ENCODE data around the gene USP47.
A peak's percentile ranks its signal among the peaks of the same experiment; 100 is the strongest.

USP47 gene

DNA sequence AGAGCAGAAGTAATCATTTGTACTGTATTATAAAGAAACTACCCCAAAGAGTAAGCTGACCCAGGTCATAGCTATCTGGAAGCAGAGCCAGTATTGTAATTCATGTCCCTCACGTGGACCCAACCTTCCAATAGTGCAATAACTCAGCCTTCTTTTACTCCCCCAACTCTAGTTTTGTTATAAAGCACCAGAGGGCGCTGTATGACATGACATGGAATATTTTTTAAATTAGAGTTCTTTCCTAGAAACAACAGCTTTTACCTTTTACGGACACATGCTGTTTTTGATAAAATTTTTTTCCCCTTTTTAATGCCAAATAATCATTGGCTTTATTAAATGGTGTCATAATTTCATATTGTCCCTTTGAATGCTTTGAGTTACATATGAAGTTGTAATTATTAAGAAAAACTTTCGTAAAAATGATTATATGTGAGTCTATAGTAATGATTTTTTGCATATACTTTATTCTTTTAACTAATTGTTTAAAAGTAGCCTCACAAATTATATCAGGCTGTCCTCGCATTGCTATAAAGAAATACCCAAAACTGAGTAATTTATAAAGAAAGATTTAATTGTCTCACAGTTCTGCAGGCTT lies 89.8 kb downstream of the USP47 start:
- DNase-seq (ENCODE audit: insufficient read length, low spot score), result no peak
- TF ChIP-seq, protein P1, sequence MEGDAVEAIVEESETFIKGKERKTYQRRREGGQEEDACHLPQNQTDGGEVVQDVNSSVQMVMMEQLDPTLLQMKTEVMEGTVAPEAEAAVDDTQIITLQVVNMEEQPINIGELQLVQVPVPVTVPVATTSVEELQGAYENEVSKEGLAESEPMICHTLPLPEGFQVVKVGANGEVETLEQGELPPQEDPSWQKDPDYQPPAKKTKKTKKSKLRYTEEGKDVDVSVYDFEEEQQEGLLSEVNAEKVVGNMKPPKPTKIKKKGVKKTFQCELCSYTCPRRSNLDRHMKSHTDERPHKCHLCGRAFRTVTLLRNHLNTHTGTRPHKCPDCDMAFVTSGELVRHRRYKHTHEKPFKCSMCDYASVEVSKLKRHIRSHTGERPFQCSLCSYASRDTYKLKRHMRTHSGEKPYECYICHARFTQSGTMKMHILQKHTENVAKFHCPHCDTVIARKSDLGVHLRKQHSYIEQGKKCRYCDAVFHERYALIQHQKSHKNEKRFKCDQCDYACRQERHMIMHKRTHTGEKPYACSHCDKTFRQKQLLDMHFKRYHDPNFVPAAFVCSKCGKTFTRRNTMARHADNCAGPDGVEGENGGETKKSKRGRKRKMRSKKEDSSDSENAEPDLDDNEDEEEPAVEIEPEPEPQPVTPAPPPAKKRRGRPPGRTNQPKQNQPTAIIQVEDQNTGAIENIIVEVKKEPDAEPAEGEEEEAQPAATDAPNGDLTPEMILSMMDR (IDR thresholded peaks at IDR 0.05; ENCODE audit: insufficient read depth, missing control alignments), result peak; percentile 65
- peak; percentile 21 for FAIRE-seq

DNA sequence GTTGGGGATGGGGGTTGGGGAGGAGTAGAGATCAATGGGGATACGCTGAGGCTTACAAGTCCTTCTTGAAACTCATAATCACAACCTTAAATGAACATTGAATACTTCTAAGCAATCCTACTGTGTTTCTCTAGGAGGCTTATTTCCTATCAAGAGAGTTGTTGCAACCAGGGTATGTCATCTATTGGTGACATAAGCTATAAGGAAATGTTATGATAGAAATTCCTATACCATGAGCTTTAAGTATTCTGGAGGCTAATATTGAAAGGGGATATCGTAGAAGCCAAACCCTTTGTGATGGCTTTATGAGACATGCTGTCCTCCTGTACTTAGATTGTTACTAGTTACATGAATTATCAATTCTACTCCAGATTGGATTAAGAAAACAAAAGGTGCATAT lies 93.8 kb downstream of the USP47 start:
- DNase-seq (ENCODE audit: insufficient read length, low spot score) (no peak), FAIRE-seq (no peak)
- TF ChIP-seq, protein P1 (IDR thresholded peaks at IDR 0.05; ENCODE audit: insufficient read depth, missing control alignments), result no peak

DNA sequence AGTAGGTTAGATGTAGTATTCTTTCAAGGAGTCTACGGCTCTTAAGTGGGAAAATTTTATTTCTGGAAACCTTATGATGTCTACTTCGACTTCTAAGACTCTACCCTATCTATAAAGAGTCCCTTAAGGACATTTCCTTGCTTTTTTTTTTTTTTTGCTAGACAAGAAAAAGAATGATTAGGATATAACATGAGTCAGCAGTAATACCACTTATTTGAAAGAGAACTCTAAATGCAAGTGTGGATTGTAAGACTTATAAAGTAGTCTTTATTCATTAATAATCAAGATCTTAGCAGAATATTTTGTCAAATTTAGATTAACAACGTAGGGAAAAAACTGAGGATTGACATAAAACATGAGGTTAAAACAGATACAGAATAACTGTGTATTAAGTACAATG lies 95.7 kb downstream of the USP47 start:
- FAIRE-seq (no peak), DNase-seq (ENCODE audit: insufficient read length, low spot score) (no peak)
- TF ChIP-seq, protein P1 (IDR thresholded peaks at IDR 0.05; ENCODE audit: insufficient read depth, missing control alignments), result no peak

DNA sequence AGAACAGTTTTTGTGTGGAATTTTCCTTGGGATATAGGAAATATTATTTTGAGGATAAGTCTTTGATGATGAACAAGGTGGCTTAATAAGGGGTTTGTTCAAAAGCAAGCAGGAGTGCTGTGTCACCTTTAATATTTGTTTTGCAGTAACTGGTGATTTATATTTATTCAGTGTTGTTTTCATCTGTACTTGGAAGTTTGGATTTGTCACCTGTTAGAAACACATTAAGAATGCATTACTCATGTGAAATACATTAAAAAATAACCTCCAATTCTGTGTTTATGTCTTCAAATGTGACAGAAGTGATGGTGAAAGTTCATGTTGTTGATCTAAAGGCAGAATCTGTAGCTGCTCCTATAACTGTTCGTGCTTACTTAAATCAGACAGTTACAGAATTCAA lies 96.2 kb downstream of the USP47 start:
- FAIRE-seq (no peak), DNase-seq (ENCODE audit: insufficient read length, low spot score) (no peak)
- TF ChIP-seq, protein P1 (IDR thresholded peaks at IDR 0.05; ENCODE audit: insufficient read depth, missing control alignments), result no peak

DNA sequence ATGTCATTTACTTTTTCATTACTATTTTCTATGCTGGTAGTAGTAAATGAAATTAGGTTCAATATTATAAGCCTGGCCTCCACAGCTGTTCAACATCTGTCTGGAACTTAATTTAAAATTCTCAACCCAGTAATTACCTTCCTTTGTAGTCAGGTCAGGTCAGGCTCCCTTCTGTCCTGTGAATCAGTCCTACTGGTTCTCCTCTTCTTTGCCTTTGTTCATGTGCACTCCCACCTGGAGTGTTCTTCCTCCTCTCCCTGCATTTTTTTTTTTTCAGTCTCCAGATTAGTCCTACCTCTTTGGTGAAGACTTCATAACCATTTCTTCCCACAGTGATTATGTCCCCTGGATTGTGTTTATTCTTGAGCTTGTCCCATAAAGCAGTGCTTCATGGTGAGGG lies 98.8 kb downstream of the USP47 start:
- FAIRE-seq (no peak), DNase-seq (ENCODE audit: insufficient read length, low spot score) (no peak)
- TF ChIP-seq, protein P1 (IDR thresholded peaks at IDR 0.05; ENCODE audit: insufficient read depth, missing control alignments), result no peak

DNA sequence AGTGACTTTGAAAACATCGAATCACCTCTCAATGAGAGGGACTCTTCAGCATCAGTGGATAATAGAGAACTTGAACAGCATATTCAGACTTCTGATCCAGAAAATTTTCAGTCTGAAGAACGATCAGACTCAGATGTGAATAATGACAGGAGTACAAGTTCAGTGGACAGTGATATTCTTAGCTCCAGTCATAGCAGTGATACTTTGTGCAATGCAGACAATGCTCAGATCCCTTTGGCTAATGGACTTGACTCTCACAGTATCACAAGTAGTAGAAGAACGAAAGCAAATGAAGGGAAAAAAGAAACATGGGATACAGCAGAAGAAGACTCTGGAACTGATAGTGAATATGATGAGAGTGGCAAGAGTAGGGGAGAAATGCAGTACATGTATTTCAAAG lies 100.9 kb downstream of the USP47 start:
- TF ChIP-seq, protein P1 (IDR thresholded peaks at IDR 0.05; ENCODE audit: insufficient read depth, missing control alignments), result no peak
- DNase-seq (ENCODE audit: insufficient read length, low spot score) (no peak), FAIRE-seq (no peak)

DNA sequence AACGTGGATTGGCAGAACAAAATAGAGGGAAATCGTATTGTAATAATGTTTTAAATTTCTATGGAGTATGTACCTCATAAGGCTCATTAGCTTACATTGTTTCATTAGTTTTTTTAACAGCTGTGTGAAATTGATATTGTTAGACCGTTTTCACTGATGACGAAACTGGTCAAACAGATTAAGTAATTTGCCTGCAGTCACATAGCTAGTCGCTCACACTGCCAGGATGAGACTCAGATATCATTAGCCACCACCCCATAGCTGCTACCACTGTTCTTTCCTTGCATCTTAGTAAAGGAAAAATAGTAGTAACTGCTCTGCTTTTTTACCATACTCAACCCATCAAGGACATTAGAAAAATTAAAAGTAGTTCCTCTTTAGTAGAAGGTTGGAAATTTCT lies 102.7 kb downstream of the USP47 start:
- DNase-seq (ENCODE audit: insufficient read length, low spot score) (no peak), FAIRE-seq (no peak)
- TF ChIP-seq, protein P1 (IDR thresholded peaks at IDR 0.05; ENCODE audit: insufficient read depth, missing control alignments), result no peak

Measured in D721Med (cell line).